Right lobe of liver (tissue), 6 donors: ENCODE results near the gene RARRES2. TPM values are rescaled to one million over a fixed set of nuclear protein-coding genes. Genes with fewer than 3 reads are reported as not detected.

Experiments
- ATAC-seq, 4 donors: fragments of 200-7000 bp; cut with Tn5 transposase; one replicate each; pipeline ENCODE4 v1.9.1; 2020; ENCODE audit warnings: mild to moderate bottlenecking in 4 of 4, moderate library complexity in 4 of 4
- DNase-seq, 3 donors: peaks; one replicate each; pipeline ENCODE4 v3.0.0-alpha.2; 2020
- H3K27ac ChIP-seq, 3 donors: fragments of 200-600 bp; one replicate each; pipeline ENCODE4 v1.8.0; 2022
- H3K27me3 ChIP-seq, 2 donors: fragments of 200-600 bp; one replicate each; pipeline ENCODE4 v1.8.0; 2022
- H3K36me3 ChIP-seq, 4 donors: fragments of 200-600 bp; sonication (generic) in 1 of 4; one replicate each; pipeline versions ENCODE4 v1.5.1 to v1.8.0; 2017 to 2022; ENCODE audit warnings: control low read depth in 1 of 4
- H3K4me1 ChIP-seq, 4 donors: fragments of 200-600 bp; sonication (generic) in 1 of 4; one replicate each; pipeline versions ENCODE4 v1.5.1 to v1.8.0; 2017 to 2022; ENCODE audit warnings: control low read depth in 1 of 4
- H3K4me3 ChIP-seq, 3 donors: fragments of 200-600 bp; one replicate each; pipeline ENCODE4 v1.8.0; 2022
- H3K9me3 ChIP-seq, 4 donors: fragments of 200-600 bp; sonication (generic) in 1 of 4; one replicate each; pipeline versions ENCODE4 v1.5.1 to v1.8.0; 2017 to 2022; ENCODE audit warnings: control low read depth in 1 of 4
- CTCF ChIP-seq, 4 donors: fragments of 200-600 bp in 3 of 4; fragments of 450-650 bp in 1 of 4; IDR thresholded peaks; one replicate each; pipeline versions ENCODE4 v1.5.1 to v1.8.0; 2016 to 2022; ENCODE audit warnings: antibody characterized with exemption in 4 of 4, mild to moderate bottlenecking in 2 of 4
- POLR2A ChIP-seq: fragments of 450-650 bp; IDR thresholded peaks from one replicate; pipeline ENCODE4 v1.6.1; 2017; ENCODE audit warnings: antibody characterized with exemption, mild to moderate bottlenecking
- WGBS: methylation state at CpG from one replicate; pipeline ENCODE4 v1.1.6; 2018; ENCODE audit warnings: low coverage, low lambda C conversion rate; ENCODE audit not compliant: insufficient coverage; ENCODE audit errors: missing lambda C conversion rate; 5-methylcytosine and 5-hydroxymethylcytosine counted together
- intact Hi-C, 2 donors: fragments of 100-400 bp; cut with DNase I; formaldehyde crosslinking; loops; one replicate each; pipeline versions ENCODE4 v1.11.2 to v1.14.1; 2022
- total RNA-seq, 6 experiments: library from RNA; depleted of rRNA in 2 of 6; stranded (reverse); fragments of >200 nt in 2 of 6; fragmentation: NEBNext Ultra II Directional in 3 of 6; extraction: Animal tissue kit (Norgen Biotek cat#: 25700) in 3 of 6; gene quantifications; one replicate each; pipeline versions ENCODE4 v1.1.0 to v1.2.4, GENCODE V29; 2016 to 2023
- donor health status: DM: no; HTN: yes; CAD: no.
- donor health status: DM: no; HTN: no; CAD: no.
- donor health status: DM: no; HTN: no; CAD: no.
- donor health status: DM: no; HTN: yes; CAD: no.
- donor health status: DM: no; HTN: yes; CAD: no.

Gene RARRES2
- total RNA-seq, 6 experiments from 2014 or later, result 552 to 948 (median 788) TPM

- intact Hi-C loops, result no loop called here
- TF ChIP-seq CTCF (IDR thresholded peaks at IDR 0.05), result no peak
- no peak for TF ChIP-seq POLR2A
- H3K27ac ChIP-seq, result peak overlapping the region; percentile 22 to 95 (median 42)
Measured at GRCh38 chr7:150343225-150343624, 1.8 kb upstream of the RARRES2 start.

DNA sequence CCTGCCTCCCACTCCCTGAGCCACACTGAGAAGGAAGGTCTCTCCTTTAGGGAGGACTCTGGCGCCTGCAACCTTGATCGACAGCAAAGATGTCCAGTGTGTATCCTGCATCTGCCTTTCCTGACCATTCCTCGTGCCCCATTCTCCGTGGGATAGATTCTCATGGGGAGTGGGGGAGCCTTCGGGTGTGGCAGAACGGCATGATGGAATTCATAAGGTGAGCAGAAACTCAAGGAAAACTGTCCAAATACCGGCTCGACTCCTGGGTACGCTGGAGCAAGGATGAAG lies 636 bp upstream of the RARRES2 start:
- no peak for ATAC-seq
- H3K27ac ChIP-seq, result peak overlapping the region; percentile 53 to 95 (median 57)
- H3K36me3 ChIP-seq, result peaks cover 0 to 2% (median 0%) of the 10 kb centered on the region in 4 donors
- TF ChIP-seq CTCF (IDR thresholded peaks at IDR 0.05) (no peak), POLR2A (no peak)
- peaks cover 0 to 51% (median 22%) of the 10 kb centered on the region in 4 donors for H3K4me1 ChIP-seq
- no peak for DNase-seq
- intact Hi-C loops, result no loop called here
- no peaks in the 10 kb centered on the region for H3K27me3 ChIP-seq
- 68% methylated on average over 7 of the region's 9 CpGs for WGBS
- peak overlapping the region in 2 of 3 donors; percentile 78 to 93 for H3K4me3 ChIP-seq
- H3K9me3 ChIP-seq, result no peaks in the 10 kb centered on the region

More at GRCh38 chr7:150343225-150343624, 1.8 kb upstream of the RARRES2 start:
- Histone ChIP-seq H3K4me1 (peaks cover 0 to 39% (median 16%) of the 10 kb centered on the region in 4 donors), H3K4me3 (no peak overlapping the region), H3K36me3 (peaks cover 0 to 2% (median 0%) of the 10 kb centered on the region in 4 donors), H3K9me3 (no peaks in the 10 kb centered on the region), H3K27me3 (no peaks in the 10 kb centered on the region)
- WGBS, result 22% methylated on average over 2 of the region's 2 CpGs
- DNase-seq (no peak), ATAC-seq (peak in 3 of 4 donors; percentile 8 to 27 (median 21))

DNA sequence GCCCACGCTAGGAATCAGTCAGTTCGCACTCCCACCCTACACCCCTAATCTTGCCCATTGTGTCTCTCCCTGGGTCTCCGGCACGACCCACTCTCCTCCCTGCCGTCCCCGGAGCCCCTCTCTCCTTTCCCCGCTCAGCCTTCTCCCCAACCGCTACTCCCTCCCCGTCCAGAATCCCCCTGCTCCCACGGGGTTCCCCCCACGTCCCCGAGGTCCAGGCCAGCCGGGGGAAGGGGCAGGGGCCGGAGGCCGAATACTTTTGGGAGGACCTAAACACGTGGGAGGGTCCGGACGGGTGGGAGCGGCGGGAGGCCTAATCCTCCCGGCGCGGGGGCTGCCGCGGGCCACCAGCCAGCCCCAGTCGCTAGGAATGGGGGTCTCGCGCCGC lies 560 bp downstream of the RARRES2 start:
- 7% methylated on average over 20 of the region's 29 CpGs for WGBS
- intact Hi-C loops, result no loop called here
- H3K4me3 ChIP-seq, result peak overlapping the region; percentile 53 to 93 (median 78)
- peaks cover 0 to 63% (median 28%) of the 10 kb centered on the region in 4 donors for H3K4me1 ChIP-seq
- TF ChIP-seq CTCF (IDR thresholded peaks at IDR 0.05) (no peak), POLR2A (no peak)
- DNase-seq (no peak), ATAC-seq (peak in 1 of 4 donors; percentile 1)
- H3K9me3 ChIP-seq, result no peaks in the 10 kb centered on the region
- H3K27ac ChIP-seq, result peak overlapping the region; percentile 87 to 96 (median 95)
- no peaks in the 10 kb centered on the region for H3K27me3 ChIP-seq
- peaks cover 0 to 2% (median 0%) of the 10 kb centered on the region in 4 donors for H3K36me3 ChIP-seq

DNA sequence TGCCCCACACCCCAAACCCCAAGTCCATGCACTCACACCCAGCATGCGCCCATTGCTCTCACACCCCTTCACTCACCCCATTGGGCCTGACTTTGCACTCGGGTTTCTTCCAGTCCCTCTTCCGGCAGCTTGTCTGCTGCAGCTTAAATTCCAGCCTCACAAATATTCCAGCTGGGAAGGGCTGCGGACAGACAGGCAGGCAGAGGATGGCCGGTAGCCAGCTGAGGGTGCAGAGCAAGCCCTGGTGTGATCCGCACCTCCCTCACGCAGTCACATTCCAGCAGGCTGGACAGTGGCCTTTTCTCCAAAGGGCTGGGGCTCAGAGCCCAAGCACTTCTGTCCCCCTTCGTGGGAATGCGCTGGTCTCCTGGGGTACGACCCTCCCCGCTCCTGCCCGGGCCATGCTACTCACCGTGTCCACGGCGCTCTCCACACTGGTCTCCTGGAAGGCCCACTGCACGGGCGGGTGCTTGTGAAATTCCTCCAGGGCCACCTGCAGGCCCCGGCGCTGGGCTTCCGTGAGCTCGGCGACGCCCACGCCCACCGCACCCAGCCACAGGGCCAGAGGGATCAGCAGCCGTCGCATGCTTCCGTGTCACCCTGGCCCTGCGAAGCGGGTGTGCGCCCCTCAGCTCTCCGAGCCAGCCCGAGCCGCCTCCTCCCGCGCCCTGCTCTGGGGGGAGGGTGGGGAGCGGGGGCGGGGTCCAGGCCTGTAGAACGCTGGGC lies 1.2 kb downstream of the RARRES2 start:
- WGBS, result 15% methylated on average over 20 of the region's 39 CpGs

More for the DNA sequence above, 1.2 kb downstream of the RARRES2 start:
- Histone ChIP-seq H3K4me1 (peaks cover 0 to 70% (median 31%) of the 10 kb centered on the region in 4 donors), H3K27me3 (no peaks in the 10 kb centered on the region), H3K36me3 (peaks cover 0 to 2% (median 0%) of the 10 kb centered on the region in 4 donors), H3K4me3 (peak overlapping the region; percentile 53 to 93 (median 78)), H3K9me3 (no peaks in the 10 kb centered on the region), H3K27ac (peak overlapping the region; percentile 87 to 96 (median 95))
- TF ChIP-seq CTCF (IDR thresholded peaks at IDR 0.05) (no peak), POLR2A (no peak)
- intact Hi-C loops, result no loop called here
- DNase-seq (peak; percentile 64 to 87 (median 85)), ATAC-seq (peak; percentile 22 to 51 (median 39))
